K562 (cell line): ENCODE measurements around the gene NINJ2. TPM values are rescaled to one million over a fixed set of nuclear protein-coding genes. Genes with fewer than 3 reads are reported as not detected.
A peak's percentile ranks its signal among the peaks of the same experiment; 100 is the strongest.

Experiments used
- ATAC-seq: fragments of 200-7000 bp; cut with Tn5 transposase; 3 replicates; pipeline ENCODE4 v1.9.1; 2020; ENCODE audit warnings: moderate library complexity
- BruUV-seq: library from RNA; stranded (reverse); fragments of 400-500 nt; replicated peaks from 2 replicates; lab custom pipeline; 2021; lab: Mats Ljungman, UMichigan
- CTCF ChIA-PET: fragments of 300-600 bp; formaldehyde crosslinking; extraction: SDS; loops from one replicate; lab custom pipeline; 2021; ENCODE audit warnings: low intra/inter-chr PET ratio; lab: Yijun Ruan, JAX
- POLR2A ChIA-PET: fragments of 300-600, 350-650 bp; sonication (Branson Sonifier 250); formaldehyde crosslinking; extraction: SDS; loops from one replicate; lab custom pipeline; 2021; ENCODE audit warnings: antibody characterized with exemption, inconsistent platforms; lab: Yijun Ruan, JAX
- DNase-seq, 4 experiments: peaks; one replicate each; pipeline versions ENCODE4 v3.0.0 to v3.0.0-alpha.2; 2011 to 2018; ENCODE audit warnings: low spot score in 3 of 4, mixed read lengths in 3 of 4; ENCODE audit errors: extremely low read depth in 1 of 4
- FAIRE-seq: peaks from 2 replicates; lab custom pipeline; 2011; peaks lifted over from hg19 to GRCh38; lab: Jason Lieb, UNC
- H2AFZ ChIP-seq: 2 replicates; pipeline ENCODE4 v1.6.0; 2011; ENCODE audit warnings: low read depth, low read length, control low read depth, inconsistent platforms
- H3K27ac ChIP-seq: fragments of 200-600 bp; 3 replicates; pipeline ENCODE4 v1.8.0; 2011; ENCODE audit warnings: low read depth, mild to moderate bottlenecking, control low read depth, inconsistent platforms, low read length, moderate library complexity, mixed read lengths; ENCODE audit errors: extremely low read depth
- H3K27me3 ChIP-seq, 2 experiments: fragments of 300-600 bp in 1 of 2; 2 replicates in 1 of 2; 3 replicates in 1 of 2; pipeline versions ENCODE4 v1.6.0 to v1.8.0; 2011; ENCODE audit warnings: inconsistent platforms in 2 of 2, low read length in 2 of 2, mild to moderate bottlenecking in 1 of 2, mixed read lengths in 1 of 2, moderate library complexity in 1 of 2; ENCODE audit not compliant: control insufficient read depth in 2 of 2, insufficient read depth in 2 of 2
- H3K36me3 ChIP-seq: fragments of 300-600 bp; 3 replicates; pipeline ENCODE4 v1.8.0; 2011; ENCODE audit warnings: mild to moderate bottlenecking, low read length, inconsistent platforms; ENCODE audit not compliant: control insufficient read depth, insufficient read depth
- H3K4me1 ChIP-seq, 2 experiments: fragments of 200-600 bp in 1 of 2; replicated peaks in 1 of 2; 2 replicates in 1 of 2; 3 replicates in 1 of 2; pipeline versions ENCODE4 v1.5.1 to v1.8.0; 2011; ENCODE audit warnings: inconsistent platforms in 2 of 2, low read length in 2 of 2, mild to moderate bottlenecking in 1 of 2, mixed read lengths in 1 of 2, moderate library complexity in 1 of 2; ENCODE audit not compliant: control insufficient read depth in 2 of 2, insufficient read depth in 2 of 2
- H3K4me2 ChIP-seq: 2 replicates; pipeline ENCODE4 v1.6.1; 2011; ENCODE audit warnings: low read length, control low read depth, inconsistent platforms, mixed read lengths; ENCODE audit not compliant: insufficient read depth
- H3K4me3 ChIP-seq: fragments of 200-600 bp; sonication (generic), shearing (Covaris generic); 2 replicates; pipeline ENCODE4 v1.5.1; 2016; ENCODE audit warnings: control low read depth, inconsistent platforms
- H3K79me2 ChIP-seq: fragments of 200-600 bp; 3 replicates; pipeline ENCODE4 v1.8.0; 2011; ENCODE audit warnings: low read length, inconsistent platforms; ENCODE audit not compliant: control insufficient read depth, insufficient read depth
- H3K9ac ChIP-seq, 2 experiments: 2 replicates each; pipeline versions ENCODE4 v1.6.0 to v1.6.1; 2011; ENCODE audit warnings: low read depth in 2 of 2, low read length in 2 of 2, control low read depth in 1 of 2, inconsistent platforms in 1 of 2, mild to moderate bottlenecking in 1 of 2, mixed read lengths in 1 of 2; ENCODE audit not compliant: insufficient read depth in 1 of 2
- H3K9me1 ChIP-seq: one replicate; pipeline ENCODE4 v1.6.0; 2011; ENCODE audit warnings: inconsistent platforms, mild to moderate bottlenecking, low read length, moderate library complexity; ENCODE audit not compliant: control insufficient read depth, insufficient read depth
- H3K9me3 ChIP-seq: replicated peaks from 2 replicates; pipeline ENCODE4 v1.5.1; 2011; ENCODE audit warnings: low read depth, low read length, inconsistent platforms; ENCODE audit not compliant: control insufficient read depth, insufficient read depth
- H4K20me1 ChIP-seq: replicated peaks from 2 replicates; pipeline ENCODE4 v1.6.1; 2011; ENCODE audit warnings: low read length, inconsistent platforms, mixed read lengths; ENCODE audit not compliant: control insufficient read depth, insufficient read depth
- C11orf30 ChIP-seq: fragments of 450-650 bp; IDR thresholded peaks from 2 replicates; pipeline ENCODE4 v1.6.1; 2016; ENCODE audit warnings: low read depth, mild to moderate bottlenecking
- FOXJ3 ChIP-seq: sonication (generic); formaldehyde crosslinking; IDR thresholded peaks from 2 replicates; pipeline ENCODE4 v1.4.0; 2020; ENCODE audit warnings: mild to moderate bottlenecking, missing genetic modification reagents
- HDAC3 ChIP-seq: fragments of 450-650 bp; IDR thresholded peaks from 2 replicates; pipeline ENCODE4 v1.6.1; 2018; ENCODE audit warnings: borderline replicate concordance, mild to moderate bottlenecking, moderate library complexity; ENCODE audit not compliant: partially characterized antibody
- HMGN3 ChIP-seq: IDR thresholded peaks from 2 replicates; pipeline ENCODE4 v1.6.1; 2011; ENCODE audit warnings: borderline replicate concordance, low read depth, mild to moderate bottlenecking, mixed read lengths, low read length; ENCODE audit not compliant: insufficient read length; ENCODE audit errors: extremely low read depth
- NBN ChIP-seq: fragments of 450-650 bp; IDR thresholded peaks from 2 replicates; pipeline ENCODE4 v1.6.1; 2016; ENCODE audit warnings: low read depth, mild to moderate bottlenecking
- RBBP5 ChIP-seq: fragments of 200-600 bp; sonication (generic); IDR thresholded peaks from 2 replicates; pipeline ENCODE4 v1.6.1; 2012; ENCODE audit warnings: borderline replicate concordance, mild to moderate bottlenecking, low read length, control low read depth, inconsistent platforms; ENCODE audit not compliant: insufficient read depth, poor library complexity, severe bottlenecking
- ZNF146 ChIP-seq: IDR thresholded peaks from one replicate; pipeline ENCODE4 v1.6.1; 2018; ENCODE audit warnings: missing compliant biosample characterization; ENCODE audit not compliant: unreplicated experiment
- ZNF232 ChIP-seq: sonication (generic); formaldehyde crosslinking; IDR thresholded peaks from 2 replicates; pipeline ENCODE4 v1.8.0; 2022; ENCODE audit warnings: mild to moderate bottlenecking, missing genetic modification reagents
- WGBS: fragments of 100-300 bp; shearing (Covaris generic); methylation state at CpG from one replicate; pipeline ENCODE4 v1.1.6; 2016; ENCODE audit warnings: low coverage, mixed read lengths; ENCODE audit not compliant: insufficient coverage; ENCODE audit errors: missing lambda C conversion rate; 5-methylcytosine and 5-hydroxymethylcytosine counted together
- in situ Hi-C: fragments of 300-500 bp; cut with MboI; formaldehyde crosslinking; loops from 4 replicates; pipeline ENCODE4 v1.15.0; 2018; ENCODE audit warnings: inconsistent platforms, mixed read lengths
- intact Hi-C: fragments of 100-400 bp; cut with micrococcal nuclease; formaldehyde crosslinking; loops from 2 replicates; pipeline ENCODE4 v1.14.2; 2022
- polyA plus RNA-seq, 8 experiments: library from polyadenylated mRNA; depleted of rRNA in 4 of 8; stranded (reverse) in 5 of 8; unstranded in 3 of 8; fragments of >200 nt; fragmentation: Nextera tagmentation in 2 of 8; fragmentation: Illumina TruSeq in 1 of 8; extraction: Ambion mirVana in 2 of 8; extraction: Trizol in 1 of 8; gene quantifications; 2 replicates each; pipeline versions ENCODE4 v1.2.1 to v1.2.3, GENCODE V29; 2011 to 2014; ENCODE audit warnings: inconsistent platforms in 1 of 8, missing spikeins in 1 of 8
- total RNA-seq, 7 experiments: library from RNA; depleted of rRNA in 6 of 7; stranded (reverse); fragments of >200 nt in 6 of 7; fragmentation: Illumina TruSeq in 2 of 7; extraction: Trizol in 2 of 7; gene quantifications; 2 replicates each; pipeline versions ENCODE4 v1.2.1 to v1.2.3, GENCODE V29; 2011 to 2021; ENCODE audit warnings: low replicate concordance in 1 of 7
- TF ChIP-seq, protein P1 (sequence below): fragments of 450-650 bp; IDR thresholded peaks from 2 replicates; pipeline ENCODE4 v1.6.1; 2018; ENCODE audit not compliant: partially characterized antibody

Gene NINJ2
- total and polyA plus RNA-seq, 9 of the 15 experiments (the other 6 are each of a cell fraction or from before 2014, with no cell fraction given): 2.6 to 16.0 (median 4.5) TPM

DNA sequence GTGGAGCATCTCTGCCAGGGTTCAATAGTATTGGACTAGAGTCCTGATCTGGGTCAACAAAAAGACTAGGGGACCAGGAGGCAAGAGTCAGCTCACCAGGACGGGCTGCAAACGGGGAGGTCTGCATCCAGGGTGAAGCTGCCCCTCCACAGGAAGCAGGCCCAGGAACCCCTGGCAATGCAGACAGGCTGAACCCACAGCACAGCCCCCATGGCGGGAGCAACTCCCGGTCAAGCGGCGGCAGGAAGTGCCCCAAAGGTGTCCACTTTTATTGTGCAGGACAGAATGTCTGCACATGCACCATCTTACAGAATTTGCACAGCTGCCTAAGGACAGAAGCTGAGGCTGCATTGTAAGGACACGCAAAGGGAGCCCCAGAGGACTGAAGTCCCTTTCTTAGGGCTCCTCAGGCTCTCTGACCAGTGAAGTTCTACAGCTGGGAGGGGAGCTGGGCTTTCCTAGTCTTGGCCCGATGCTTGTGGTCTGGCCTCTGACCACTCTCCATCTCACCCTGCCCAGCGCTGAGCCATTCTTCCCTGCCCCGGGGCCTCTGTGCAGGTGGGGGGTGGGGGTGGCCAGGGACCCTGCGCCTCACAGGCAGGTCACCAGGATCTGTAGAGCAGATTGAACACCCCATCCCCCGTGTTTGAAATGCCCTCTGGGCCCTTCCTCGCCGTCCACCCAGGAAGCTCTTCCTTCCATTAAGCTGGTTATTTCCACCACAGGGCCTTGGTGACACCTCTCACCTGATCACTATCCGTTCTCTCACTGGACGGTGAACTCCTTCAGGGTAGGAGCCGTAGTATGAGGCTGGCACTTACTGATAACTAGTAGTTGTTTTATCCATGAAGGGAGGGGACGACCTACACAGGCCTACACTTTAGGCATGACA is 75.9 kb downstream of the NINJ2 start:
- peak; percentile 42 to 77 (median 57) for DNase-seq
- CTCF ChIA-PET: no interaction called here
- TF ChIP-seq RBBP5: no peak
- TF ChIP-seq C11orf30: no peak
- TF ChIP-seq NBN: no peak
- no peak for TF ChIP-seq ZNF146
- TF ChIP-seq ZNF232 (CRISPR knock-in tag): no peak
- TF ChIP-seq, protein P1, sequence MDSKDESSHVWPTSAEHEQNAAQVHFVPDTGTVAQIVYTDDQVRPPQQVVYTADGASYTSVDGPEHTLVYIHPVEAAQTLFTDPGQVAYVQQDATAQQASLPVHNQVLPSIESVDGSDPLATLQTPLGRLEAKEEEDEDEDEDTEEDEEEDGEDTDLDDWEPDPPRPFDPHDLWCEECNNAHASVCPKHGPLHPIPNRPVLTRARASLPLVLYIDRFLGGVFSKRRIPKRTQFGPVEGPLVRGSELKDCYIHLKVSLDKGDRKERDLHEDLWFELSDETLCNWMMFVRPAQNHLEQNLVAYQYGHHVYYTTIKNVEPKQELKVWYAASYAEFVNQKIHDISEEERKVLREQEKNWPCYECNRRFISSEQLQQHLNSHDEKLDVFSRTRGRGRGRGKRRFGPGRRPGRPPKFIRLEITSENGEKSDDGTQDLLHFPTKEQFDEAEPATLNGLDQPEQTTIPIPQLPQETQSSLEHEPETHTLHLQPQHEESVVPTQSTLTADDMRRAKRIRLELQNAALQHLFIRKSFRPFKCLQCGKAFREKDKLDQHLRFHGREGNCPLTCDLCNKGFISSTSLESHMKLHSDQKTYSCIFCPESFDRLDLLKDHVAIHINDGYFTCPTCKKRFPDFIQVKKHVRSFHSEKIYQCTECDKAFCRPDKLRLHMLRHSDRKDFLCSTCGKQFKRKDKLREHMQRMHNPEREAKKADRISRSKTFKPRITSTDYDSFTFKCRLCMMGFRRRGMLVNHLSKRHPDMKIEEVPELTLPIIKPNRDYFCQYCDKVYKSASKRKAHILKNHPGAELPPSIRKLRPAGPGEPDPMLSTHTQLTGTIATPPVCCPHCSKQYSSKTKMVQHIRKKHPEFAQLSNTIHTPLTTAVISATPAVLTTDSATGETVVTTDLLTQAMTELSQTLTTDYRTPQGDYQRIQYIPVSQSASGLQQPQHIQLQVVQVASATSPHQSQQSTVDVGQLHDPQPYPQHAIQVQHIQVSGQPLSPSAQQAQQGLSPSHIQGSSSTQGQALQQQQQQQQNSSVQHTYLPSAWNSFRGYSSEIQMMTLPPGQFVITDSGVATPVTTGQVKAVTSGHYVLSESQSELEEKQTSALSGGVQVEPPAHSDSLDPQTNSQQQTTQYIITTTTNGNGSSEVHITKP: no peak
- peak; percentile 29 for TF ChIP-seq HDAC3
- no peak for TF ChIP-seq HMGN3
- no peak for TF ChIP-seq FOXJ3

More for the DNA sequence above, 75.9 kb downstream of the NINJ2 start:
- Histone ChIP-seq H3K9me3 (peaks cover 6% of the 10 kb centered on the region), H3K4me1 (peaks cover 31 to 36% of the 10 kb centered on the region in 2 experiments; a peak in 4 of 5 replicates), H2AFZ (peak overlapping the region; percentile 80), H3K9ac (peak overlapping the region in 1 of 2 experiments; percentile 82; a peak in 2 of 4 replicates), H3K4me3 (no peak overlapping the region), H3K9me1 (no peaks in the 10 kb centered on the region), H4K20me1 (no peaks in the 10 kb centered on the region), H3K36me3 (no peaks in the 10 kb centered on the region), H3K79me2 (no peaks in the 10 kb centered on the region), H3K27ac (peak overlapping the region; percentile 60), H3K4me2 (peak overlapping the region; percentile 41; the same call in 1 of the 2 replicates), H3K27me3 (no peaks in the 10 kb centered on the region)
- peak; percentile 62 for ATAC-seq
- intact Hi-C loops (no loop called here), in situ Hi-C loops (no loop called here)
- WGBS: 39% methylated on average over 17 of the region's 18 CpGs
- no TSS peak for BruUV-seq
- POLR2A ChIA-PET: interaction anchor here (0.8 kb wide), 1 partner anchor 12 kb away, joined by 3 read pairs; no protein-coding TSS in a partner anchor
- peak; percentile 90 for FAIRE-seq
